ENCODE data around the gene TRIM65. TPM values are rescaled to one million over a fixed set of nuclear protein-coding genes. Genes with fewer than 3 reads are reported as not detected.
A peak's percentile ranks its signal among the peaks of the same experiment; 100 is the strongest.

Gene TRIM65
- total RNA-seq (2013; cell fraction: nucleolus; rRNA removed) = 10.6 and 14.1 TPM in 2 replicates
- total RNA-seq (2014; rRNA removed) = 21.0 and 26.0 TPM in 2 replicates
- 10.1 and 11.6 TPM in 2 replicates for total RNA-seq (2014; rRNA removed; fragmentation: Illumina TruSeq; extraction: Trizol)
- total RNA-seq (2021) = 21.8 and 23.0 TPM in 2 replicates
- polyA plus RNA-seq (2011; ENCODE audit: low read depth) = 3.9 TPM
- 3.9 and 6.0 TPM in 2 replicates for polyA plus RNA-seq (2011; rRNA removed)
- polyA plus RNA-seq (2011; cell fraction: cytosol; rRNA removed) = 7.4 and 8.5 TPM in 2 replicates
- 6.4 and 8.0 TPM in 2 replicates for polyA plus RNA-seq (2011; cell fraction: nucleus; rRNA removed)
- polyA plus RNA-seq (2012) = 7.9 and 8.1 TPM in 2 replicates
- polyA plus RNA-seq (2014; fragmentation: Illumina TruSeq; extraction: Trizol) = 7.2 and 10.0 TPM in 2 replicates
- 1 to 10 TPM; 1.4 to 3.8 TPM for polyA plus RNA-seq (2014; fragmentation: Nextera tagmentation; extraction: Ambion mirVana)
- polyA plus RNA-seq (2014; rRNA removed) = 18.8 and 19.5 TPM in 2 replicates
- 10 to 100 TPM in 1 of 2 experiments, 1 to 10 TPM in 1; 3.2 to 16.2 TPM for polyA plus RNA-seq (2016; fragmentation: Nextera tagmentation; extraction: Ambion mirVana)
- polyA minus RNA-seq (2011; rRNA and poly(A)+ RNA removed) = 2.4 and 6.8 TPM in 2 replicates
- 2.0 and 2.1 TPM in 2 replicates for polyA minus RNA-seq (2011; cell fraction: cytosol; rRNA and poly(A)+ RNA removed)
- polyA minus RNA-seq (2011; cell fraction: nucleus; rRNA and poly(A)+ RNA removed) = 2.2 and 4.6 TPM in 2 replicates
- Bru-seq, nascent RNA = percentile 66 among the genes with signal in this experiment
- percentile 74 among the genes with signal in this experiment for BruChase-seq, experiment 1, labeled RNA remaining after a 6-hour chase
- percentile 72 among the genes with signal in this experiment for BruChase-seq, experiment 2, labeled RNA remaining after a 2-hour chase
- long read RNA-seq, experiment 1, partial matches to known transcripts = 0 of 2 reads
- long read RNA-seq, experiment 1, other reads (novel, unspliced or antisense) = 1 of 2 reads
- long read RNA-seq, experiment 2, partial matches to known transcripts = 0 of 3 reads
- long read RNA-seq, experiment 2, other reads (novel, unspliced or antisense) = 3 of 3 reads

GRCh38 chr17:75896415-75897159 lies at the start of gene TRIM65:
Gene TRIM65 (minus strand): TSS chr17:75896951. CDS start chr17:75896937, 14 bp downstream.
- Histone ChIP-seq H3K4me3 (peak within 1 kb of the TSS; percentile 89), H3K9me3 (replicated peaks; ENCODE audit: control insufficient read depth, insufficient read depth, low read length) (no peaks in the 10 kb centered on the region), H3K79me2 (ENCODE audit: control insufficient read depth, insufficient read depth, low read length) (peaks cover 15% of the 10 kb centered on the region), H3K27ac (ENCODE audit: control insufficient read depth, insufficient read depth) (peak within 1 kb of the TSS; percentile 72), H3K27me3 (replicated peaks in 1 of 2; ENCODE audit: control insufficient read depth in 2 of 2, insufficient read depth in 2 of 2, low read length in 1 of 2) (no peaks in the 10 kb centered on the region), H3K4me1 (ENCODE audit: control insufficient read depth, insufficient read depth, low read length) (peaks cover 6% of the 10 kb centered on the region), H2AFZ (ENCODE audit: control insufficient read depth, low read depth, low read length) (peak within 1 kb of the TSS; percentile 94), H3K9ac (ENCODE audit: control insufficient read depth, insufficient read depth, low read length) (peak within 1 kb of the TSS; percentile 82), H3K4me2 (ENCODE audit: control insufficient read depth, insufficient read depth) (peak within 1 kb of the TSS; percentile 64), H4K20me1 (ENCODE audit: control insufficient read depth, insufficient read depth) (no peaks in the 10 kb centered on the region), H3K36me3 (ENCODE audit: control insufficient read depth in 2 of 2, insufficient read depth in 2 of 2, low read length in 1 of 2) (peaks cover 10 to 15% of the 10 kb centered on the region in 2 experiments; a peak in 3 of 4 replicates)
- ChIA-PET POLR2A (interaction anchor here (0.6 to 2.8 kb wide), 13 partner anchors 9 to 175 kb away, joined by 3 to 19 read pairs (median 5); partner anchors contain the start of genes ACOX1, TEN1, TRIM47 and UNK), CTCF (interaction anchor here (0.7 to 4.8 kb wide), 24 partner anchors 9 to 143 kb away, joined by 3 to 43 read pairs (median 4); partner anchors contain the start of genes GALK1, TRIM47 and WBP2), SMC1A (ENCODE audit: uncharacterized antibody, unreplicated experiment) (interaction anchor here (1.0 to 1.9 kb wide), 13 partner anchors 18 to 368 kb away, joined by 3 to 8 read pairs (median 4); partner anchors contain the start of genes TRIM47 and UBALD2), RAD21 (ENCODE audit: unreplicated experiment) (interaction anchor here (0.7 to 4.5 kb wide), 9 partner anchors 21 to 144 kb away, joined by 3 to 32 read pairs (median 11); partner anchors contain the start of genes GALK1, UNC13D and WBP2)
- DNase-seq (ENCODE audit: low read depth, low spot score) (no peak), ATAC-seq (peak; percentile 91), FAIRE-seq (no peak)
- in situ Hi-C loops (cut with MboI) = no loop called here
- no TSS peak for BruUV-seq (replicated peaks)
- intact Hi-C loops (cut with micrococcal nuclease; ENCODE audit: unreplicated experiment) = loop anchor here (2.0 to 5.0 kb wide), 3 partner anchors 18 to 119 kb away; partner anchors contain the start of genes TRIM47 and WBP2
- whole genome bisulfite sequencing (ENCODE audit: insufficient coverage, insufficient replicate concordance, low lambda C conversion rate, missing lambda C conversion rate) = 2% methylated on average over 50 of the region's 102 CpGs
- TF ChIP-seq MEF2B (IDR thresholded peaks at IDR 0.05; ENCODE audit: partially characterized antibody, poor library complexity, severe bottlenecking) = no peak
- TF ChIP-seq RCOR1 (conservative IDR thresholded peaks at IDR 0.05; ENCODE audit: low read depth, low read length) = no peak
- TF ChIP-seq ZNF274 (IDR thresholded peaks at IDR 0.05; ENCODE audit: insufficient read depth, insufficient read length) = no peak
- peak; percentile 89; the same call in 1 of the 2 replicates for TF ChIP-seq SMARCA5 (IDR thresholded peaks at IDR 0.05)
- no peak for TF ChIP-seq MTA2 (IDR thresholded peaks at IDR 0.05; ENCODE audit: low read depth)
- TF ChIP-seq MEF2A (IDR thresholded peaks at IDR 0.05; ENCODE audit: insufficient read depth, low read depth, low read length) = no peak
- peak; percentile 95 for TF ChIP-seq BACH1 (IDR thresholded peaks at IDR 0.05; ENCODE audit: borderline replicate concordance)
- TF ChIP-seq SREBF1 (IDR thresholded peaks at IDR 0.05; ENCODE audit: low read length) = no peak
- no peak for TF ChIP-seq MYB (IDR thresholded peaks at IDR 0.05; ENCODE audit: borderline replicate concordance, low read depth, low read length)
- TF ChIP-seq NRF1 (conservative IDR thresholded peaks at IDR 0.05; ENCODE audit: low read depth, low read length) = 0 out of 2 replicates have a peak, but pooled peaks have one; percentile 19
- TF ChIP-seq MYC (IDR thresholded peaks at IDR 0.05; ENCODE audit: insufficient read depth, insufficient read length, insufficient replicate concordance, low read length, severe bottlenecking) = no peak
- TF ChIP-seq CEBPZ (IDR thresholded peaks at IDR 0.05; ENCODE audit: low read depth, low read length) = no peak
- no peak for TF ChIP-seq NFIC (IDR thresholded peaks at IDR 0.05; ENCODE audit: low read depth, low read length)
- peak; percentile 22; the same call in 1 of the 2 replicates for TF ChIP-seq SMC3 (IDR thresholded peaks at IDR 0.05; ENCODE audit: borderline replicate concordance, low read length)
- peak; percentile 97 for TF ChIP-seq GATAD2B (conservative IDR thresholded peaks at IDR 0.05; ENCODE audit: low read depth)
- TF ChIP-seq PAX8 (IDR thresholded peaks at IDR 0.05) = no peak

Data from GM12878 (cell line).